NCI-H1092 treated with DMSO at 0.1 percent for 48 hours (cell line): Measurements from ENCODE around the gene KRTAP4-9.
"Not testable (repeated sequence)": the region's sequence is repeated elsewhere in the genome, so short reads cannot be mapped to it uniquely, and the experiment has no call there.

Experiments
- DNase-seq: peaks from one replicate; lab custom pipeline; 2025; lab: John Stamatoyannopoulos, UW

KRTAP4-9 gene

DNA sequence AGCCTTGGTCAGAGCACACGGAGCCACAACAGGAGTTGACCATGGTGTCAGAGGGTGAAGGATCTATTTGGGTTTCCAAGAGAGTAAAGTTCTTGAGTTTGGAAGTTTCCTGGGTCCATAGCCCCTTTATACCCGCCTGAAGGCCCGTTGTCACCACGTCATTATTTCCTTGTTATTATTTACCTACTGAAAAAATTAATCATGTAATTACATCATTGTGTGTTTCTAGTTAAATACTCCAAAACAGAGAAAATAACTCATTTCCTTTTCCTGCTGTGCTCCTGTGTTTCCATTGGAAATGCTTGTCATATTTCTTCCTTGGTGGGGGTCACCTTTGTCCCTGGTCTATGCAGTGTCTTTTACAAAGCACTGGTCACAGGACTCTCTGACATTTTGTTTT, 7.1 kb upstream of the KRTAP4-9 start, which contains the start of gene KRTAP4-8:
TSS of gene KRTAP4-8 (minus strand) at position 101 of the 400 bp plus-strand sequence. CDS start at position 43, 58 bp downstream.
- no peak for DNase-seq

GRCh38 chr17:41098481-41098880, 6.7 kb upstream of the KRTAP4-9 start:
- no peak for DNase-seq

DNA sequence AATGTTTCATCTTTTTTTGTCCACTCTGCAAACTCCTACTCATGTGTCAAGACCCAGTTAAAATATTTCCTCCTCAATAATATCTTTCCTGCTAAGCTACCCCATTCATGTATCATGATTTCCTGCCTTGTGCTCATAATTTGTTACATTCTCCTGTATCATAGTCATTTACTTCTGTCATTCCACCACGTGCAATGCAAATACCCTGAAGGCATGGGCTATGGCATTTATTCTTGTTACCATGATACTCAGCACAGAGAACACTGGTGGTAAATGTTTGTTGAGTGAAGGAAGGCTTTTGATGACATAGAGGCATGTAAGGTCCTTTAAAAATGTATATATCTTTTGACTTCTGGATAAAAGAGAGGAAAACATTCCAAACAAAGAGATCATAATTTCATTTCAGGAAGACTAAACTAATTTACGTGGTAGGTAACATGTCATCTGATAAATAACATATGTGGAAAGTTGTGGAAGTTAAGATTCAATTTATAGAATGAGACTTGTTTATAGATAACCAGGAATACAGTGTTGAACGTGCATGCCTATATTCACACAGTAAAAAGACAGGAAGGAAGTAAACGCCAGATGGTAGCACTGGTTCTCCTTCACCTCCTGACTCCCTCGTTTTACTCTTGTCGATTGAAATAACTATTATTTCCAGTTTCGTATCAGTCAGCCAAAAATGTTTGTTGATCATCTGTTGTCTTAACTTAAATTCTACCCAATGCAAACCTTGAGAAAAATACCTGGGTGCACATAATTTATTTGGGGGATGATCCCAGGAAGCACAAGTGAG, 5.3 kb upstream of the KRTAP4-9 start:
- not testable (repeated sequence) for DNase-seq

- DNase-seq, result no peak
These were observed 3.5 kb upstream of the KRTAP4-9 start, which contains the start of gene KRTAP4-16 for GRCh38 chr17:41101586-41102259. Gene KRTAP4-16, minus strand, starts transcription at chr17:41102209. Its CDS starts 0 bp downstream, at chr17:41102209.

DNA sequence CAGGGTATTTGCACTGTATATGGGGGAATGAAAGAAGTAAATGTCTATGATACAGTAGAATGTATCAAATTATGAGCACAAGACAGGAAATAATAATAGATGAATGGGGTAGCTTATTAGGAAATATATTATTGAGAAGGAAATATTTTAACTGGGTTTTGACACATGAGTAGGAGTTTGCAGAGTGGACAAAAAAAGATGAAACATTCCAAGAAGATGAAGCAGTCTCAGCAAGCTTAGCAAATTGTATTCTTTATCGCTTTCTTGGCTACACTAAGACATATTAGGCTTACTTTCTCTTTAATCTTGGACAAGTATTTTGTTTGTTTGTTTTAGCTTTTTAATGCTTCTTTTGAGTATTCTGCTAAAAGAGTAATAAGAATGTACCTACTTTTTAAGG, 1.3 kb upstream of the KRTAP4-9 start:
- no peak for DNase-seq

DNA sequence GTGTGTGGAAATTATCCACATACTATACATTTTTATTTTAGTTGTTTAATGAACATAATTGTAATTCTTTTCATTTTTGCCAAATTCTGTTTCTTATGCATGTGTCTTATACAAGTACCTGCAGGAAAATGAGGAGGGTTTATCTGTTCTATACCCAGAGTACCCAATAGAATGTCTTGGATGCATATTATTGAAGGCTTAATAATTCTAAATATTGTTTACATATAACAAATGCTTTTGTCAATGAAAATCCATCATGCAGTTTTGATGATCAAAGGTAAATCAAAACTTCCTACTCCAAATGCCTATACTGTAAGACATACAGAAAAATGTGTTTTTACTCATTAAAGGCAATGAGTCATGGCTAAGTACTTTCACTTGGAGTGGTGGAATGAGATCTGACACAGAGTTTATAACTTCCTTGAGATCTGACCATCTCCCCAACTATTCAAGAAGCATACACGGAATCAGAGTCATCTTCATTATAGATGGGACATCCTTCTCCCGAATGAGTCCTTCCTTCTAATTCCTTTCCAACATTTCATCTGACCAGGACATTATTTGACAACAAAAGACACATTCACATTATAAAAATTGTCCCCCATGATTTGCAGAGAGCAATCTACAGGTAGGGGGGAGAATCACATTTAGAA, 677 bp upstream of the KRTAP4-9 start:
- DNase-seq, result not testable (repeated sequence)

DNA sequence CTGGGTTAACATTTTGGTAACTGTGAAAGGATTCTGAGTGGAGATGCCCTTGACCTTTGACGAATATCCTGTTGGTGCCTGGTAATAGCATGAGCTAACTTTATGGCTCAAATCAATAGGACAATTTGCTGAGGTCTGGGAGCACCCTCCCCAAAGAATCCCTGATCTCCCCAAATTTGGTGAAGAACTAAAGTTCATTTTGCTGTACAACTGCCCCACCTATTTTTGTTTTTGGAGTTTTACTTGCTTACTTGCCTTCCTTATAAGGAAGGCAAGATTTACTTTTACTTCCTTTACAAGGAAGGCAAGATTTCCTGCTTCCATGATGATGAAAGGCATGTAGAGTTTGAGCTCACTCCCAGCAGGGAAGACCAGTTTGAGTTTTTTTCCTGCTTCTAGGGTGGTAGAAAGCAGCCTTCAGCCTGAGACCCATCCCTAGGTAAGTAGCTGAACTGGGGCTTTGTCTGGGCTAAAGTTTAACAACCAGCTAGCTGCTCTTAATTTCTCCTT, 2.8 kb downstream of the KRTAP4-9 start:
- no peak for DNase-seq

- not testable (repeated sequence) for DNase-seq
These were observed 3.7 kb downstream of the KRTAP4-9 start for GRCh38 chr17:41108728-41109386.

GRCh38 chr17:41111151-41111885, 6.1 kb downstream of the KRTAP4-9 start:
- DNase-seq, result no peak

- DNase-seq, result no peak
These were observed 11.1 kb downstream of the KRTAP4-9 start for GRCh38 chr17:41116297-41116696.

GRCh38 chr17:41117846-41118386, 12.7 kb downstream of the KRTAP4-9 start, which contains the start of gene KRTAP4-11:
Gene KRTAP4-11, minus strand, starts transcription at chr17:41118373. Its CDS starts 58 bp downstream, at chr17:41118315.
- DNase-seq, result not testable (repeated sequence)

GRCh38 chr17:41118721-41119120, 13.5 kb downstream of the KRTAP4-9 start:
- no peak for DNase-seq

GRCh38 chr17:41119696-41120690, 14.8 kb downstream of the KRTAP4-9 start:
- not testable (repeated sequence) for DNase-seq

GRCh38 chr17:41121742-41122141, 16.6 kb downstream of the KRTAP4-9 start:
- no peak for DNase-seq

- not testable (repeated sequence) for DNase-seq
These were observed 18.3 kb downstream of the KRTAP4-9 start for GRCh38 chr17:41123292-41123990.

GRCh38 chr17:41123991-41124371, 18.8 kb downstream of the KRTAP4-9 start, which contains the start of gene KRTAP4-12:
Gene KRTAP4-12, minus strand, starts transcription at chr17:41124182. Its CDS starts 60 bp downstream, at chr17:41124122.
- not testable (repeated sequence) for DNase-seq

DNA sequence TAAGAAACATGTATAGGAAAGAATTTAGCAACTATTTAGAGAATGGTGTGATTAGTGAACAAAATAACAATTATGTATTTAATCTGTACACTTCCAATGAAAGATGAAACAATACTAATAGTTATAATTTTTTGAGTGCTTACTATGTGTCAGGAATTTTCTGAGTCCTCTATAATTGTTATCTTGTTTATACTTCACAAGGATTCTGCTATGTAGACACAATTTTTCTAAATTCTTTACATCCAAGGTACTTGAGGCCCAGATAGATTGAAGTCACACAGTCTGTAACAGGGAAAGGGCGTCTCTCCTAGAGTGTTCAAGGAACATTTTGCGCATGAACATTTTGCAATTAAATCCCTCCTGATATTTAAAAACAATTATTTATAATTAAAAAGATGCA, 19.9 kb downstream of the KRTAP4-9 start:
- DNase-seq, result no peak

DNA sequence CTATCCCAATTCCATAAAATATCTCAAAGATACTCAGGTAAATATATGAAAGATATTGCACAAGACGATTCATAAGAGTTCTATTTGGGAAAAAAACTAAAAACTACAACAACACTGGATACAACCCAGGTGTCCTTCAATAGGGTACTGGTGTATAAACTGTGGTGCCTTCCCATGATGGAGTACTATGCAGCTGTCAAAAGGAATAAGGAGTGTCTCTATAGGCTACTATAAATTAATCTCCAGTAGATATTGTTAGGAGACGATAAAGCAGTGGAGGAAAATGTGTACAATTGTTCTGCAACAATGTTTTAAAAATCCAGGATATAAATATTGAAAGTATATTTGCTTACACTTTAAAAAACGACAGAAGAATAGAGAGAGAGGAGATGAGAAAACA, 21.2 kb downstream of the KRTAP4-9 start:
- no peak for DNase-seq

DNA sequence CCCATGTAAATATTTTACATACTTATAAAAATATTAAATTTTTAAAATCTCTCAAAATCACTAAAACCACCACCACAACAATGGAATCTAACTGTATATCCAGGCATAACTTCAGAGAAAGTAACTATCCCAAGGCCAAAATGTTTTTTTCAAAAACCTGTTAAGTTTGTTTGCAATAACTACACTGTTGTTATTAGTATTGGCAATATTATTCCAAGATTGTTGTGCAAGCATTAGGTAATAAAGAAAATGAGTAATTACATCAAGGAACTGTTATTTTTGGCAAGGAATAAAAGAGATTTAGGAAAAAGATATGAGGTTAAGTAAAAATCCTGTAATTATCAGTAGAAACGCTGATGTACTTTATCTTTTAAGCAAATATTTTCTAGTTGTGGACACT, 22.2 kb downstream of the KRTAP4-9 start:
- no peak for DNase-seq
